ENCODE data around the gene GNB1L.

DNA sequence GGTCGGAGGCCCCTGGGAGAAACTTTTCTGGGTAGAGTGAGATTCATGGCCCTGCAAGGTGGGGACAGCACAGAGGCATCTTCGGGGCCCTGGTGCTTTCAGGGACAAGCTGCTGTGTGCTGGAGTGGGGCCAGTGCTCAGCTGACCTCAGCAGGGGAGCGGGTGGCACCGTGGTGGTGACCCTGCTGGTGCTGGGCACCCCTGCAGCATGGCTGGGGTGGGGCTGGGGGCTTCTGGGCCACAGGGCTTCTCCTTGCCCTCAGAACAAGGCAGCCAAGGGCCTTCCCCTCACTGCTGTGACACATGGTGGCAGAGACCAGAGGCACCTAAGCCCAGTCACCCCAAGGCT, 24.9 kb upstream of the GNB1L start:
- TF ChIP-seq CTCF (IDR thresholded peaks at IDR 0.05) = no peak
- no peak for TF ChIP-seq POLR2A (IDR thresholded peaks at IDR 0.05)

Data from prostate gland (tissue), 2 donors.